OCI-M2 (cell line): ENCODE data around the gene PSMA1.
"Not testable (repeated sequence)": the region's sequence is repeated elsewhere in the genome, so short reads cannot be mapped to it uniquely, and the experiment has no call there.

Experiments
- DNase-seq: peaks from one replicate; lab custom pipeline; 2025; ENCODE audit not compliant: unreplicated experiment; lab: John Stamatoyannopoulos, UW

The PSMA1 gene

DNA sequence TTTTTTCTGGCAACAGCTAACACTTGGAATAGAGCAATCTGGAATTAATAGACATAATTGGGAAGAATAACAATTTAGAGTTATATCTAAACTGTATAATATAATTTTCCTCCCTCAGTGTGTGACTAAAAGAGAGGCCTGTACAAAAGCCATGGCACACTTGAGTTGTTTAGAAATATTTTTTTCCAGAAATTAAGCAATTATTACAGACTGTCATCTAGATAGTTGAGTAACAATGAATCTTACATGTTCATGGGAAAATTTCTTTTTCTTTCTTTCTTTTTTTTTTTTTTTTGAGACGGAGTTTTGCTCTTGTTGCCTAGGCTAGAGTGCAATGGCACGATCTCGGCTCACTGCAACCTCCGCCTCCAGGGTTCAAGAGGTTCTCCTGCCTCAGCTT, 15.0 kb upstream of the PSMA1 start:
- DNase-seq, result not testable (repeated sequence)

DNA sequence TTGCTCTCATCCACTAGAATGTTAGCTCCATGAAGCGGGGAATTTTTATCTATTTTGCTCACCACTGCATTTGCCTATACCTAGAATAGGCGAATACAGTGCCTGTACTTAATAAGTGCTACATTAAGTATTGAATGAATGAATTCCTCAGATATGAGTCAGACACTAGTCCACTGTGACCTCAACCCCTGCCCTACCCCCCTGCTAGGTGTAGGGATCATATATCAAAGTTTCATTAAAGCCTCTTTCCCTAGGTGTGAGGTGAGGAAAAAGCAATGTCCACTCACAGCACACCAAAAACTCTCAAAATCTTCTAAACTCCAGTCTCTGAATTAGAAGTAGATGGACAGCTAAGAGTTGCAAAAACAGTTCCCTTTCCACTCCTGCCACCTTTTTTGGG, 9.8 kb upstream of the PSMA1 start:
- no peak for DNase-seq

DNA sequence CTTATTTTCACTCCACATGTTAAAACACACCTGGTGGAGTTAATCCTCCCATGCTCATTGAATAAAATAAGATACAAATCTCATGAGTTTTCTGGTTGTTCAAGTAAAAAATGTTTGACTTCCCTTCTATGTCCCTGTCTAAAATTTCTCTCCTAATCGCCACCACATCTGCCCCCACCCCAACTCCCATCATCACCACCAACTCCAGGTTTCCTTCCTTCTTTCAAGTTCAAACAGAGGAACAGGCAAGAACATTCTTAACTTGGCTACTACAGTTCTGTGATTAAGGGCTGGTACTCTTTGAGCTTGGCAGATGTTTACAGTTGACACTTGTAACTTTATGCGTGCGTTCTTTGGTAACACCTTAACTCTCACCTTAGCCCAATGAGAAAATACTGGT, 9.1 kb upstream of the PSMA1 start:
- DNase-seq, result no peak

DNA sequence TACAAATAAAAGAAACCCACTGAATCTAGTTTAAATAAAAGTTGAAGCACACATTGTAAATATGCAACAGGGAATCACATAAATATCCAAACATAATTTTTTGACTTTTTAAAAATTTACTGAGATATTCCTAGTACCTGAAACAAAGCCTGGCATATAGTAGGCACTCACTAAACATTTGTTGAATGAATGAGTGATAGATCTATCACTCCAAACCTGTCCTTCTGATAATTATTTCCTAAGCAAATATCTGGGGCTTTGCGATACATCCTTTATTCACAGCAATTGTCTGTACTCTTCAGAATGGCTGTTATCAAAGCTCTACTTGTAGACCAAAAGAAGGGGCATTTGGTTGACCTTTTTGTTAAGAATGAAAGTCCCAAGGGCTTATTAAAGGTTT, 2.6 kb upstream of the PSMA1 start:
- no peak for DNase-seq

DNA sequence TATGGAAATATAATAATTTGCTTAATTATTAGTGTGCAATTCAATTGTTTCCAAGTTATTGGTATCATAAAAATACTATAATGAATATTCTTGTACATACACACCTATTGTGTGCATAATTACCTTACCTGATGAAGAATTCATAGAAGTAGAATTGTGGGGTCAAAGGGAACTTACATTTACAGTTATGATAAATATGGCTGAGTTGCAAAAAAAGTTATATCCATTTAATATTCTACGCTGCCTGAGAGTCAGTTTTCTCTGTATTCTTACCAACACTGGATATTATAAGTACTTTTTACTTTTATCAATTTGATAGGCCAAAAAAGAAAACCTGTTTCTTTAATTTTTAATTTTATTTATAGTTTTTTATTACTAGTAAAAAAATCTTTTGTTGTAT, 2.1 kb upstream of the PSMA1 start:
- DNase-seq, result no peak

DNA sequence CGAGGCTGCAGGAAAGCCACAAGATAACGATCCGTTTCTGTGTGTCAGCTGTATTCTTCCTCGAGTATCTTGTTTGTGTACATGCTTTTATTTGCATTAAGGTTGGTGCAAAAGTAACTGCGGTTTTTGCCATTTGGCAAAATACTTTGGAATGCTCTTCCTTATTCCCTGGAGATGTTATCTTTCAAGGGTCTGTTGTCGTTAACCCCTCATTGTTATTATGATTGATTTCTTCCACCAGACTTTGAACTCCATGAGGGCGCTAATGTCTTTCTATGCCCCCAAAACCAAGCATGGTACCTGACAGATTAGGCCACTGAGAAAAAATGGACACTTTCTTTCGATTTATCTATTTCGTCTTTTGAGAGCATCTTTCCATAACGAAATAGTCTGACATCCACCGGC, 563 bp upstream of the PSMA1 start:
- DNase-seq, result no peak

DNA sequence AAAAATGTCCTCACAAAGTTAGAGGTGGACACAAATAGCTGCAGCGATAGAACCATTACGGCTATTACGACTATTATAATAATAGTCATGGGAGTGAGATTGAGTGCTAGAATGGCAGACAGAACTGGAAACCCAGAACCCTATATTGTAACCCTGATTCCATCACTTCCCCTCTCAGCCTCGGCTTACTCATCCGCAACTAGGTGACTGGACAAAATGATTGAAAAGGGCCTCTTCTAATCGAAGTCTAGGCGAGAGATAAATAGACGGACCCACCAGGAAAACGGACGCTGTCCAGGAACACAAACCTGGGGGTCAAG, 629 bp downstream of the PSMA1 start:
- no peak for DNase-seq

DNA sequence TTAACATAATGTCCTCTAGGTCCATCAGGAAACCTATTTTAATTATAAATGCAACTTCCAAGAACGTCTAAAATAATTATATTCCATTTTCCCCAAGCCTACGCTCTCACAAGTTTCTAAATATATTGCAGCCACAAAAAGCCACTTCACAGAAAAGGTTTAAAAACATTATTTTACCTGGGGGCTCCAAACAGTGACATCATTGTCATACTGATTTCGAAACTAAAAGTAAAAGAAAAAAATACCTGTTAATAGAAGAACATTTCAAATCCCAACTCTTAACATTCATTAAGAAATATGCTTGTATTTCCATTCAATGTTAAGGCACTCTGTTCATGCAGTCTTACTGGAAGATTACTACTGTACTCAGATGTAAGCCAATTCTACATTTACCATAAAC, 1.4 kb downstream of the PSMA1 start:
- no peak for DNase-seq

DNA sequence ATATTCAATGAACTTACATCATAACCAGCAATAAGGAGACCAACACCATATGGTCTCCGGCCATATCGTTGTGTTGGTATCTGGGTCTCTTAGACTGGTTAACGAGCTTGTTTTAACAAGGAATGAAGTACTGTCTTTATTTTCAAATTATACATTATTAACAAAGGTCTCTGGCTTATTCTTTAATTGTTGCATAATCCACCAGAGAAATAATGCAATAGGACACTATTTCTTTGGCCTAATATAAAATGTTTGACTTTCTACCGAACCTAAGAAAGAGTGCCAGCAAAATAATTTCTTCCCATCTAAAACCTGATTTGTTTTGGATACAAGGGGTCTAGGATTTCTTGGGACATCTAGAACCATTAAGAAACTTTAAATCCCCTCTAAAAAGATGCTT, 6.4 kb downstream of the PSMA1 start:
- DNase-seq, result no peak

DNA sequence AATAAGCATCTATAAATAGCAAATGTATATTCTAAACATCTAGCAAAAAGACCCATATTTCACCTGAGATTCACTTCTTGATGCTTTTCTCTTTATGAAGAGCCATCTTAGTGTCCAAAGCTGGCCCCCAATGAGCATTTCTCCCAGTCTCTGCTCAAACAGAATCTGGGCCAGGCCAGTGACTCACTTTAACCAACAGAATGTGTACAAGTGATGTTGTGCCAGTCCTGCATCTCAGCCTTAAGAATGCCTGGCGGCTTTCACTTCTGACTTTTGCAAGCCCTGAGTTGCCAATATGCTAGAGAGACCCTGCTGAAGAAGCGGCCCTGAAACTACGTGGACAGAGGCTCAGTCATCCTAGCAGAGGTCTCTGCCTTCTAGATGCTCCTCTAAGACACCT, 13.7 kb downstream of the PSMA1 start:
- no peak for DNase-seq

DNA sequence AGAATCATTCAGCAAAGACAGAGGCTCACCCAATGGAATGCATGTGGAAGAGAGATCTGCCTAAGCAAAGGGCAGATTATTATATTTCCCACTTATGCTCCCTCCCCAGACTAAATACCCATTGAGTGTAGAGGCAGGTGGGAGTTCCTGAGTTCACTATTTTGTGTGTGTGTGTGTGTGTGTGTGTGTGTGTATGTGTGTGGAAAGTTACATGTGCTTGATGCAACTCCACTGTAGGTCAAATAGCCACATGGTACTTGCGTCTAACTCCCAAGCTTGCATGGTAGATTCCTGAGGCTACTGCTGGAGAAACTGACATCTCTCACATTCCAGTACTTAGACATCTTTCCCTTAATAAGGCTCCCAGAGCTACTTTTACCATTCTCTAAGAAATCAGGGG, 17.2 kb downstream of the PSMA1 start:
- DNase-seq, result no peak

DNA sequence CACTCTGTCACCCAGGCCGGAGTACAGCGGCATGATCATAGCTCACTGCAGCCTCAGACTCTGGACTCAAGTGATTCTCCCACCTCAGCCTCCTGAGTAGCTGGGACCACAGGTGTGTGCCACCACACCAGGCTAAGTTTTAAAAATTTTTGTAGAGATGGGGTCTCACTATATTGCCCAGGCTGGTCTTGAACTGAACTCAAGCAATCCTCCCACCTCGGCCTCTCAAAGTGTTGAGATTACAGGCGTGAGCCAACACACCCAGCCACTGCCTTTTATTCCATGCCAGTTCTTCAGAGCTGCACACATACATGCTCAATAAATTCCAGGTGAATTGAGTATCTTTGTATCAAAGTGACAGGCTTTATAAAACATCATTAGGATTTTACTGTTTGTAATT, 18.1 kb downstream of the PSMA1 start:
- no peak for DNase-seq

DNA sequence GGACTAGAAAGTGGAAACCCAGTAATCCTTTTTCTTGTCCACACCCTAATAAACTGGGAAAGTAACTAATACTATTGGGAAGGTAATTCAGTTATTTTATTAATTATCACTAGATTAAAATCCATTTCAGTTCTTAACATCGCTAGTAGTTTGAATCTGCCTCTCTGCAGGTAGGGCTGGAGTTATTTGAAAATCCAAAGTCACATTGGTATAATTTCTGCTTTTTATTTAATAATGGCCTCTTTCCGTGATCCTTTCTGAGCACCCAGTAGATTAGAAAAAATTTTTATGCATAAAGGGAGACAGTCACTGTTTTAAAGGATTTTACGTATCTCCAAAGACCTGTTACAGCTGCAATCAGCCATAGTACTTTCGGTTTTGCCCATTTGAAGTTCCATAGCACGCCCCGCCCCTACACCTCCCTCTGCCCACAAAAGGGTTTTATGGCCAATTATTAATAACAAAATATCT, 20.0 kb downstream of the PSMA1 start:
- DNase-seq, result no peak

DNA sequence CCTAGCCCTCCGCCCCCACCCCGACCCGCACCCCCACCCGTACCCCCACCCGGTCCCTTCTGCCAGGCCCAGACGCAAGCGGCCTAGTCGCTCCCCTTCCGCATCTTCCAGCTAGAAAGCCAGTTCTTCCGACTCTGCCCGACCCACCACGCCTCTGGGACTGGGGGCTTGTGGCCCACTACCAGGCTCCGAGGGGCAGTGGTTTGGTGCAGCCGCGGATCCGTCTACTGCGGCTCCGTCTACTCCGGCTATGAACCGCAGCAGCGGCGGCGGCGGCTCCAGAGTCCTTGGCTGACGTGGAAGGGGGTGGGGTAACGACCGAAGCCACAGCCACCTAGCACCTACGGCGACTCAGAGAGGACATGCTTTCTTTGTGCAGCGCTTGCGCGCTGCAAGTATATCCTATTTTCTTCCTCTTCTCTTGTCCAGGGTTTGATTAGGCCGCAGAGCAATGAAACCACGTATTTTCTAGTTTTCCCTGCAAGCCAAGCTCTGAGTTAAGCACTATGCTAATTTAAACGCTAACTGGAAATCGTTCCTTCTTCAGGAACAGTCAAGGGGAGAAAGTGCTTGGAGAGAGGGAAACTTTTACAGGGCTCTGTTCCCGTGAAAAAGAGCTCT, 20.5 kb downstream of the PSMA1 start, which contains the start of gene COPB1:
TSS of gene COPB1 (minus strand) at position 252 of the 621 bp plus-strand sequence. CDS start 883 bp downstream, outside the sequence.
- peak; percentile 17 for DNase-seq

DNA sequence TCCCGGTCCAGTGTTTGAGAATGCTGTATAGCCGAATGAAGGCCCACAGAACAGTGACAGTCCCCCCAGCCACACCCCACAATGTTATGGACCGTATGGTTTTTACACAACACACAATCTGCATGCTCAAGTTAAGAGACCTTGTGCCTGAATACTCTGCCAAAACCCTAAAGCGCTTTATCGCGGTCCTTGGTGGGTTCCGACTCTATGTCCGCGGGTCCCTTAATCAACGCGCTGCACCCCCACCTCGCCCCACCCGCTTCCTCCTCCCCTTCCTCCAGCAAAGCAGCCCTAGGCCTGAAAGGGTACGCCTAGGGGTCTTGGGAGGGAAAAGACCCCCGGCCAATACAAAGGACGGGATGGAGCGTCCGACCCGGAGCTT, 21.0 kb downstream of the PSMA1 start:
- no peak for DNase-seq

DNA sequence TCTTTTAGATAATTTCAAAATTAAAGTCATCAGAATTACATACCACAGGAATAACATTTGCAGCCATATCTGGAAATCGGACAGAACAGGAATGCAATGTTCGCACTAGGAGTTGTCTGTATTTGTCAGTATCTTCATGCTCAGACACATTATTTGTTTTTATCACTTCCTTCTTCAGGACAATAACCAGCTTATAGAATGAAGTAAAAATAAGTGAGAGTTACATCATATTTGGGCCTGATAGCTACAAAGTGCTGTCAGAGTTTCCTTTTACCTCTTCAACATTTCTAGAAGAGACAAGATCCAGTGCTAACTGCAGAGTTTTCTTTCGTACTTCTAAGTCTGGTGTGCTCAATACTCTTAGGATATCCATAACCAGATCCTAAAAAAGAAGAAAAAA, 39.5 kb downstream of the PSMA1 start:
- DNase-seq, result no peak

DNA sequence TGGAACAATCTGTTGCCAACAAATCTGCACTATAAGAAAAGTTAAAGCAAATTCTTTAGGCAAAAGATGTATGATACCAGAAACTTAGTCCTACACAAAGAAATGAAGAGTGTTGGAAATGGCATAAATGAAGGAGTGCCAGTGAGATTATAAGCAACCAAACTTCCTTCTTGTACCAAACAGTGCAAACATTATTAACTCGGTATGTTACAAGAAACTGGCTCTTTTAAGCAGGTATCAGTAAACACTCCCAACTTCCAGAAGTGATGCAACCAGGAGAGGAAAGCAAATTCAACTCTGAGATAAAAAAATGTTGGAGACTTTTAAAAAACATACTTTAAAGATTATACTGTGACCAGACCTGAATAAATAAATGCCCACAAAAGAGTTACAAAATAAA, 49.1 kb downstream of the PSMA1 start:
- DNase-seq, result no peak

DNA sequence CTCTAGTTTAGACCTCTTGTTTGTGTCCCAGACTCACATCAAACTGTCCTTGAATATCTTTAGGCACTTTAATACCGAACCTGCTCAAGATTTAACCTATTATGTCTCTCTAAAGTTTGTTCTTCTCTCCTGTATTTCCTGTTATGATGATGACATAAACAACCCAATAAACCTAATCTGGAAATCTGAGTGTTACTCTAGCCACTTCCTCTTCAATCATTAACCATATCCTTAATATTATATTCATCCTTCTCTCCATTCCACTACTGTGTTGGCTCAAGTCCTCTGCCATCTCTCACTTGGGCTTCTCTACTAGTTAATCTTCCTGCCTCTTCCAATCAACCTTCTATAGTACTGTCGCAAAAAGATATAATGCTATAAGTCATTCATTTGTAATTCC, 56.6 kb downstream of the PSMA1 start:
- no peak for DNase-seq

DNA sequence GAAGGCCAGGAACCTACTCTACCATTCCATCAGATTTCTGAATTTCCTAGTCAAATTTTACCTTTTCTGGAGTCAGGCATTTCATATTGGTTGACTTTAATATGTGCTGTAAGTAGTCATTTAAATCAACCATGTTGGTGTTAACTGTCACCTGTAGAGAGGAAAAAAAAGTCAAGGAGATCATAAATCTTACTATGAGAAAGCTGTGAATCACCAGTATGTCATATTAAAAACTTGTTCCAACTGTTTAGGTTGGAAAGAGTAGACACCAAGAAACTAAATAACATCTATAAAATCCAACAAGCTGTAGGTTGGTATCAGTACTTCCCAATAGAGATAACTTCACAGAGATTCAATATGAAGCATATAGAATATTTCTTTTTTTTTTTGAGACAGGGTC, 60.0 kb downstream of the PSMA1 start:
- DNase-seq, result no peak

DNA sequence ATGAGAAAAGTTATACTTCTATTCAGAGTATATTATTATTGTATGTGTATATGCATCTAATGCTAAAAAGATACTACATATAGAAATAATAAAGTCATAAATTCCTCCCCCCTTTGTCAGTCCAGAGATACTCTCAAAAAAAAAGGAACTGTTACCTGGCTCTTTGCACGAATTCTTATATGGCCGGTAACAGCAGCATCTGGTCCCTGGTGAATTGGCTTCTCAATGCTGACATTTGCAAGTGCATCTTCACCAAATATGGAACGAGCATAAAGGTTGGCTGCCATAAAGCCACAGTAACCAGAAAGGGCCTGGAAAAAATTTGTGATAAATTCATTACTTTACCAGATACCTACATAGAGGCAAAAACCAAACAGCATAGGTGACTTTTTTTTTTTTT, 61.8 kb downstream of the PSMA1 start:
- DNase-seq, result no peak

DNA sequence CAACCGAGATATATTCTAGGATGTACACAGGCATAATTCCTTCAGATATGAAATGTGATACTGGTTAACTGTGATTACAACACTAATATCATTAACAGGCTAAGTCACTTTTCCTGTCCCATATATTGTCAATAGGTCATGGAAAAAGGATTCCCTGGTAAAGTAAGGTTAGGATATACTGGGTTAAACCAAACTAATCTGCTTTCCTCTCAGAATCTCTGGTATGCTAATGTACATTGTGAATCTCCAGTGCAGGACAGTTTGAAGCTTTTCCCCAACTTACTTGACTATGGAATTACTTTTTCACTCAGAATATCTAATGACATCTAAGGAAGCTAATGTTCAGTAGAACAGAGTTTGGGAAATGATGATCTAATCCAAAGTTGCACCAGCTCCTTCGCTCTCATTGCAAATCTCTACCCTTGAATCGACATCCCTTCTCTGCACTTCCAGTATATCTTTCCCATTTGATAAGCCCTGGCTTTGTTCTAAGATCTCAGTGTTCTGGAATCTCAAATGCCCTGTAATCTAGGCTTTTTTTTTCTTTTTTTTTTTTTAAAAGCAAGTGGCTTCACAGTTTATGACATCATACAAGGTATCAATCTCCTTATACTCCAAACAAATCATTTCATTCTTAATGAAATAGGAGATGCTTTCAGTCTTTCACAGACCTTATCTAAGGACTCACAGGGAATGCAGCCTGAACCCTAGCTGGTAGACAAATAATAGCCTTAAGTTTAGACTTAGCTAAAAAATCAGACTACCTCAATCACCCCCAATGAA, 64.3 kb downstream of the PSMA1 start:
- DNase-seq, result no peak
